TTC549 (cell line): Measurements from ENCODE around the gene DRAM2.
"Not testable (repeated sequence)": the region's sequence is repeated elsewhere in the genome, so short reads cannot be mapped to it uniquely, and the experiment has no call there.

Source experiments
- FAIRE-seq: peaks from 2 replicates; lab custom pipeline; 2012; peaks lifted over from hg19 to GRCh38; lab: Jason Lieb, UNC

The DRAM2 gene

GRCh38 chr1:111142356-111142975 is 2.6 kb upstream of the DRAM2 start:
- no peak for FAIRE-seq

- FAIRE-seq = no peak
Measured at GRCh38 chr1:111141245-111142220, 1.6 kb upstream of the DRAM2 start.

GRCh38 chr1:111140680-111140967 is 731 bp upstream of the DRAM2 start:
- FAIRE-seq = no peak

- no peak for FAIRE-seq
Measured at GRCh38 chr1:111139324-111139955, 453 bp downstream of the DRAM2 start.

GRCh38 chr1:111133866-111134265 is 6.0 kb downstream of the DRAM2 start:
- no peak for FAIRE-seq

- FAIRE-seq = no peak
Measured at GRCh38 chr1:111131693-111132092, 8.2 kb downstream of the DRAM2 start.

- no peak for FAIRE-seq
Measured at GRCh38 chr1:111129376-111129775, 10.5 kb downstream of the DRAM2 start.

- FAIRE-seq = no peak
Measured at GRCh38 chr1:111127923-111128643, 11.8 kb downstream of the DRAM2 start.

- FAIRE-seq = no peak
Measured at GRCh38 chr1:111126354-111126753, 13.5 kb downstream of the DRAM2 start.

- no peak for FAIRE-seq
Measured at GRCh38 chr1:111116496-111116895, 23.4 kb downstream of the DRAM2 start.

- no peak for FAIRE-seq
Measured at GRCh38 chr1:111110197-111110899, 29.5 kb downstream of the DRAM2 start.

- no peak for FAIRE-seq
Measured at GRCh38 chr1:111104981-111105380, 34.9 kb downstream of the DRAM2 start.

- no peak for FAIRE-seq
Measured at GRCh38 chr1:111101854-111102642, 37.8 kb downstream of the DRAM2 start.

GRCh38 chr1:111099289-111099688 is 40.6 kb downstream of the DRAM2 start:
- no peak for FAIRE-seq

- no peak for FAIRE-seq
Measured at GRCh38 chr1:111097356-111098099, 42.4 kb downstream of the DRAM2 start.

GRCh38 chr1:111095421-111095820 is 44.5 kb downstream of the DRAM2 start:
- not testable (repeated sequence) for FAIRE-seq

- FAIRE-seq = no peak
Measured at GRCh38 chr1:111089638-111090037, 50.3 kb downstream of the DRAM2 start.

GRCh38 chr1:111085676-111086075 is 54.2 kb downstream of the DRAM2 start:
- no peak for FAIRE-seq

- FAIRE-seq = no peak
Measured at GRCh38 chr1:111084999-111085398, 54.9 kb downstream of the DRAM2 start.

- FAIRE-seq = no peak
Measured at GRCh38 chr1:111082421-111083203, 57.3 kb downstream of the DRAM2 start.
